IMR-90 (cell line): Measurements from ENCODE around the gene CDK17. TPM values are rescaled to one million over a fixed set of nuclear protein-coding genes. Genes with fewer than 3 reads are reported as not detected.

Experiments
- ATAC-seq: fragments of 200-7000 bp; cut with Tn5 transposase; 2 replicates; pipeline ENCODE4 v1.9.1; 2020; ENCODE audit warnings: low read depth, mild to moderate bottlenecking, moderate library complexity
- BruUV-seq: library from RNA; stranded (reverse); fragments of 400-500 nt; replicated peaks from 2 replicates; lab custom pipeline; 2021; lab: Mats Ljungman, UMichigan
- CTCF ChIA-PET: fragments of 300-600 bp; formaldehyde crosslinking; extraction: SDS; loops from one replicate; lab custom pipeline; 2021; ENCODE audit warnings: antibody characterized with exemption; lab: Yijun Ruan, JAX
- POLR2A ChIA-PET: fragments of 300-600 bp; sonication (Branson Sonifier 250); formaldehyde crosslinking; loops from one replicate; lab custom pipeline; 2022; ENCODE audit warnings: antibody characterized with exemption; ENCODE audit not compliant: unreplicated experiment; lab: Charles Lee
- DNase-seq: peaks from one replicate; pipeline ENCODE4 v3.0.0; 2013
- H2AFZ ChIP-seq: replicated peaks from 2 replicates; pipeline ENCODE3; 2013; ENCODE audit warnings: low read length, mild to moderate bottlenecking; ENCODE audit not compliant: poor library complexity
- H2AK5ac ChIP-seq: 2 replicates; pipeline ENCODE4 v1.6.1; 2013; ENCODE audit warnings: low read depth, low read length, inconsistent platforms
- H2AK9ac ChIP-seq: replicated peaks from 2 replicates; pipeline ENCODE3; 2013; ENCODE audit warnings: mild to moderate bottlenecking, low read depth, low read length, moderate library complexity; ENCODE audit not compliant: poor library complexity
- H2BK120ac ChIP-seq: 2 replicates; pipeline ENCODE4 v1.6.1; 2013; ENCODE audit warnings: low read depth, low read length, inconsistent platforms
- H2BK15ac ChIP-seq: 3 replicates; pipeline ENCODE4 v1.6.1; 2013; ENCODE audit warnings: low read depth, low read length, inconsistent platforms
- H2BK20ac ChIP-seq: 2 replicates; pipeline ENCODE4 v1.6.1; 2013; ENCODE audit warnings: low read depth, mild to moderate bottlenecking, inconsistent platforms, low read length, moderate library complexity
- H2BK5ac ChIP-seq: 2 replicates; pipeline ENCODE4 v1.6.1; 2013; ENCODE audit warnings: mild to moderate bottlenecking, low read depth, low read length, inconsistent platforms; ENCODE audit not compliant: poor library complexity, severe bottlenecking
- H3K14ac ChIP-seq: replicated peaks from 2 replicates; pipeline ENCODE4 v1.6.1; 2013; ENCODE audit warnings: low read depth, low read length, inconsistent platforms
- H3K18ac ChIP-seq: 2 replicates; pipeline ENCODE4 v1.6.1; 2013; ENCODE audit warnings: low read depth, low read length, control low read depth
- H3K23ac ChIP-seq: 2 replicates; pipeline ENCODE4 v1.6.1; 2013; ENCODE audit warnings: low read depth, low read length, inconsistent platforms
- H3K27ac ChIP-seq: 2 replicates; pipeline ENCODE4 v1.5.1; 2013; ENCODE audit warnings: mild to moderate bottlenecking, control low read depth, low read length; ENCODE audit not compliant: insufficient read depth
- H3K27me3 ChIP-seq: 2 replicates; pipeline ENCODE4 v1.6.1; 2013; ENCODE audit warnings: low read length; ENCODE audit not compliant: control insufficient read depth, insufficient read depth
- H3K36me3 ChIP-seq: 2 replicates; pipeline ENCODE4 v1.6.1; 2013; ENCODE audit warnings: low read length, mixed read lengths; ENCODE audit not compliant: control insufficient read depth, insufficient read depth
- H3K4ac ChIP-seq: 2 replicates; pipeline ENCODE4 v1.6.1; 2013; ENCODE audit warnings: low read depth, low read length, inconsistent platforms
- H3K4me1 ChIP-seq: 2 replicates; pipeline ENCODE4 v1.6.1; 2013; ENCODE audit warnings: low read length, mixed read lengths; ENCODE audit not compliant: control insufficient read depth, insufficient read depth
- H3K4me2 ChIP-seq: 2 replicates; pipeline ENCODE4 v1.6.1; 2013; ENCODE audit warnings: low read depth, mild to moderate bottlenecking, control low read depth, low read length, moderate library complexity
- H3K4me3 ChIP-seq: 2 replicates; pipeline ENCODE4 v1.5.1; 2013; ENCODE audit warnings: low read depth, mild to moderate bottlenecking, control low read depth, low read length, moderate library complexity; ENCODE audit not compliant: insufficient read depth
- H3K56ac ChIP-seq: 2 replicates; pipeline ENCODE4 v1.6.1; 2013; ENCODE audit warnings: low read length, inconsistent platforms; ENCODE audit not compliant: insufficient read depth; ENCODE audit errors: extremely low read depth
- H3K79me1 ChIP-seq, 2 experiments: 2 replicates each; pipeline ENCODE4 v1.6.1; 2013; ENCODE audit warnings: low read length in 2 of 2, inconsistent platforms in 1 of 2, low read depth in 1 of 2
- H3K9ac ChIP-seq: 2 replicates; pipeline ENCODE4 v1.6.1; 2013; ENCODE audit warnings: low read depth, low read length, control low read depth
- H3K9me1 ChIP-seq: 2 replicates; pipeline ENCODE4 v1.6.1; 2013; ENCODE audit warnings: low read length, inconsistent platforms; ENCODE audit not compliant: insufficient read depth
- H3K9me3 ChIP-seq: 2 replicates; pipeline ENCODE4 v1.6.1; 2013; ENCODE audit warnings: low read length; ENCODE audit not compliant: control insufficient read depth, insufficient read depth
- H4K20me1 ChIP-seq: 2 replicates; pipeline ENCODE4 v1.6.1; 2013; ENCODE audit warnings: low read length, inconsistent platforms; ENCODE audit not compliant: insufficient read depth
- H4K5ac ChIP-seq: 2 replicates; pipeline ENCODE4 v1.6.1; 2013; ENCODE audit warnings: mild to moderate bottlenecking, low read depth, low read length, control low read depth
- H4K8ac ChIP-seq, 2 experiments: 2 replicates each; pipeline ENCODE4 v1.6.1; 2013; ENCODE audit warnings: low read depth in 2 of 2, low read length in 2 of 2, control low read depth in 1 of 2, inconsistent platforms in 1 of 2
- H4K91ac ChIP-seq: 2 replicates; pipeline ENCODE4 v1.6.1; 2013; ENCODE audit warnings: low read depth, low read length, inconsistent platforms; ENCODE audit not compliant: insufficient read depth
- CTCF ChIP-seq: conservative IDR thresholded peaks from 2 replicates; pipeline ENCODE4 v1.5.1; 2012; ENCODE audit warnings: mild to moderate bottlenecking, low read depth, low read length, improper control_type of control experiment
- ELK1 ChIP-seq: fragments of 150-350 bp; IDR thresholded peaks from 2 replicates; pipeline ENCODE4 v1.6.1; 2016; ENCODE audit warnings: low read depth, mild to moderate bottlenecking, low read length, moderate library complexity, borderline replicate concordance
- FOS ChIP-seq: fragments of 150-350 bp; IDR thresholded peaks from 2 replicates; pipeline ENCODE4 v1.6.1; 2016; ENCODE audit warnings: low read depth, low read length
- MXI1 ChIP-seq: IDR thresholded peaks from 2 replicates; pipeline ENCODE4 v1.6.1; 2012; ENCODE audit warnings: low read depth, mild to moderate bottlenecking, low read length, moderate library complexity, borderline replicate concordance
- POLR2A ChIP-seq: IDR thresholded peaks from 2 replicates; pipeline ENCODE4 v1.6.1; 2012; ENCODE audit warnings: mild to moderate bottlenecking, low read depth, low read length
- RAD21 ChIP-seq: IDR thresholded peaks from 2 replicates; pipeline ENCODE4 v1.6.1; 2012; ENCODE audit warnings: low read length, improper control_type of control experiment
- SMC3 ChIP-seq: fragments of 150-350 bp; IDR thresholded peaks from 2 replicates; pipeline ENCODE4 v1.6.1; 2016; ENCODE audit warnings: low read depth, mild to moderate bottlenecking, antibody characterized with exemption, low read length, moderate library complexity
- WGBS, 2 experiments: methylation state at CpG; one replicate each; pipeline versions ENCODE4 v1.1.5 to v1.1.7; 2013; ENCODE audit warnings: missing lambda C conversion rate in 2 of 2; ENCODE audit not compliant: insufficient read length in 1 of 2; ENCODE audit errors: extremely low coverage in 2 of 2; 5-methylcytosine and 5-hydroxymethylcytosine counted together
- dilution Hi-C: fragments of 300-500 bp; cut with HindIII; formaldehyde crosslinking; loops from one replicate; pipeline ENCODE4 v1.14.3; 2018; ENCODE audit warnings: low sequenced_read_pairs; ENCODE audit not compliant: unreplicated experiment
- in situ Hi-C: fragments of 300-500 bp; cut with MboI; formaldehyde crosslinking; loops from 3 replicates; pipeline ENCODE4 v1.14.3; 2019; ENCODE audit warnings: low sequenced_read_pairs, inconsistent platforms, mixed read lengths
- intact Hi-C: fragments of 100-400 bp; cut with micrococcal nuclease; formaldehyde crosslinking; loops from 2 replicates; pipeline ENCODE4 v1.10.0; 2022
- polyA plus RNA-seq, 3 experiments: library from polyadenylated mRNA; depleted of rRNA; stranded (reverse); fragments of >200 nt; gene quantifications; 2 replicates each; pipeline ENCODE4 v1.2.3, GENCODE V29; 2012; ENCODE audit warnings: low replicate concordance in 1 of 3
- total RNA-seq: library from RNA; depleted of rRNA; stranded (reverse); fragments of >200 nt; gene quantifications from 2 replicates; pipeline ENCODE4 v1.2.3, GENCODE V29; 2012

Gene CDK17
- total and polyA plus RNA-seq, 2 of the 4 experiments (the other 2 are of a cell fraction) = 14.5 to 50.2 TPM

- peak overlapping the region; percentile 91 for H2BK5ac ChIP-seq
- DNase-seq = peak; percentile 39
- ChIA-PET POLR2A (interaction anchor here (0.6 kb wide), 1 partner anchor 105 kb away, joined by 3 read pairs; no protein-coding TSS in a partner anchor), CTCF (interaction anchor here (0.8 to 1.0 kb wide), 2 partner anchors 8 to 120 kb away, joined by 4 to 6 read pairs; no protein-coding TSS in a partner anchor)
- H3K27me3 ChIP-seq = no peaks in the 10 kb centered on the region
- peak overlapping the region; percentile 56 for H4K8ac ChIP-seq
- H3K4ac ChIP-seq = peak overlapping the region; percentile 88
- H3K4me2 ChIP-seq = peak overlapping the region; percentile 99
- peaks cover 6% of the 10 kb centered on the region; the same call in 1 of the 2 replicates for H3K9me1 ChIP-seq
- peaks cover 46% of the 10 kb centered on the region for H4K20me1 ChIP-seq
- H2BK120ac ChIP-seq = peak overlapping the region; percentile 73
- no peaks in the 10 kb centered on the region for H3K36me3 ChIP-seq
- peak overlapping the region; percentile 95 for H3K9ac ChIP-seq
- H2AK9ac ChIP-seq = peak overlapping the region; percentile 85
- H3K27ac ChIP-seq = peak overlapping the region; percentile 85
- peak overlapping the region; percentile 3; the same call in 1 of the 2 replicates for H2BK20ac ChIP-seq
- in situ Hi-C loops (no loop called here), intact Hi-C loops (loop anchor here (5.0 to 10.0 kb wide), 2 partner anchors 91 to 124 kb away; no protein-coding TSS in a partner anchor), dilution Hi-C loops (no loop called here)
- ATAC-seq = no peak
- peak overlapping the region; percentile 91 for H3K14ac ChIP-seq
- peak overlapping the region; percentile 75 for H2AK5ac ChIP-seq
- no peaks in the 10 kb centered on the region for H3K9me3 ChIP-seq
- H4K91ac ChIP-seq = peak overlapping the region; percentile 85
- H3K4me3 ChIP-seq = peak overlapping the region; percentile 82
- peak overlapping the region; percentile 69 for H3K23ac ChIP-seq
- 0% methylated on average over 2 of the region's 9 CpGs; no CpG with 5 or more reads in 1 of the 2 experiments for WGBS, 2 experiments
- H2AFZ ChIP-seq = peak overlapping the region; percentile 91
- no peak for TF ChIP-seq FOS
- no peak for TF ChIP-seq SMC3
- no peak for TF ChIP-seq RAD21
- no peak for TF ChIP-seq POLR2A
- no peak for TF ChIP-seq CTCF
- 0 out of 2 replicates have a peak, but pooled peaks have one; percentile 2 for TF ChIP-seq MXI1
- no peak for TF ChIP-seq ELK1
- H2BK15ac ChIP-seq = peak overlapping the region; percentile 17; the same call in 2 of the 3 replicates
- peak overlapping the region; percentile 91 for H3K18ac ChIP-seq
- H4K5ac ChIP-seq = peak overlapping the region; percentile 49
- TSS peak; percentile 37 for BruUV-seq
- H3K56ac ChIP-seq = peak overlapping the region; percentile 85
- peaks cover 0 to 23% of the 10 kb centered on the region in 2 experiments; a peak in 2 of 4 replicates for H3K79me1 ChIP-seq
- H3K4me1 ChIP-seq = peaks cover 2% of the 10 kb centered on the region; the same call in 1 of the 2 replicates
Observed at GRCh38 chr12:96398424-96399119, 1.7 kb downstream of the CDK17 start.
